Stimulated activated CD8-positive, alpha-beta memory T cell treated with anti-CD3 and anti-CD28 coated beads, Interleukin-12 subunit alpha, Interleukin-12 subunit beta, amount 100 ng/mL, for 4 hours (primary cell): ENCODE data around the gene NELL2.
A peak's percentile ranks its signal among the peaks of the same experiment; 100 is the strongest.
"Not testable (repeated sequence)": the region's sequence is repeated elsewhere in the genome, so short reads cannot be mapped to it uniquely, and the experiment has no call there.

Source experiments
- DNase-seq: peaks from one replicate; pipeline ENCODE4 v3.0.0-alpha.2; 2020; ENCODE audit warnings: low read depth

The NELL2 gene

DNA sequence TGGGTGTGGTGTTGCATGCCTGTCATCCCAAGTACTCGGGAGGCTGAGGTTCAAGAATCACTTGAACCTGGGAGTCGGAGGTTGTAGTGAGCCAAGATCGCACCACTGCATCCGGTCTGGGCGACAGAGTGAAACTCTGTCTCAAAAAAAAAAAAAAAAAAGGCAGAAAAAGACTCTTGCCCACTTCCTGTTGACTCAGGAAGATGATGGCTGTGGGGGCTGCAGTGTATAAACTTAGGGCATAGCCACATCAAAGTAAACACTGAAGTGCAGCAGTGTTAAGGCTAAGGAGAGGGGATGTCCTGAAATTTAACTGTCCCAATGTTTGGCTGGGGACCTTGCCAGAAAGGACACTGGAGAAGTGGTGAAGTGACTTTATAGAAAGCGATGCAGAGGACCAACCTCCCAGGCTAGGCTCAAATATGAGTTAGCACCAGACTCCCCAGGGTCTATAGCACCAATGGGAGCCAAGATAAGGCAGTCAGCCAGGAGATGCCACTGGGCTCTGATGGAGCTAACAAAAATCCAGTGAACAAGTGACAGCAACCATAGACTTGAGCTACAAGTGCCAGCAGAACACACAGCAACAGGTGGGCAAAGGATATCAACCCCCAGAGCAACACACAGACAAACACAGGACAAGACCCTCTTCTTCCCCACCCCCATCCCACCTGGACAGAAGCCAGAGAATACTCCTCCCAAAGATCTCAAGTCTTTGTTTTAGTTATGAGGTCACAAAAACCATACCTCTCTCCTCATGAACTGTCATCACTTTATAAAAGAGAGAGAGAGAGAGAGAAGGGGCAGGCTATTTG lies 28.0 kb downstream of the NELL2 start:
- DNase-seq = peak; percentile 48

DNA sequence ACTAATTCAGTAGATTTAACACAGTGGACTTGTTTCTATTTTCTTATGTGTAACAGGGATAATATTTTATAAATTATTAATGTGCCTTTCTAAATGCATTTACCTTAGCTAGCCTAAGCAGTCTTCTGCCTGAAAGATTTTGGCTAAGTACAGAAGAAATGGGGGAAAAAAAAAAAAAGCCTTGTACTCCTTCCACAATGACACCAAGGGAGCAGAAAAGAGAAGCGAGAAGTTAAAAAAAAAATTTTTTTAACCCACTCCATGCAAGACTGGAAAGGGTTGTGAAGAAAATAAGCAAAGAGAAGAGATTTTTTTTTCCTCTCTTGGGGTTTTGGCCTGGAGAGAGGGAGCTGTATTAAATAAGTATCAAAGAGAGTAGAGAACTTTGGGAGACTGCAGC lies 28.7 kb downstream of the NELL2 start:
- no peak for DNase-seq

DNA sequence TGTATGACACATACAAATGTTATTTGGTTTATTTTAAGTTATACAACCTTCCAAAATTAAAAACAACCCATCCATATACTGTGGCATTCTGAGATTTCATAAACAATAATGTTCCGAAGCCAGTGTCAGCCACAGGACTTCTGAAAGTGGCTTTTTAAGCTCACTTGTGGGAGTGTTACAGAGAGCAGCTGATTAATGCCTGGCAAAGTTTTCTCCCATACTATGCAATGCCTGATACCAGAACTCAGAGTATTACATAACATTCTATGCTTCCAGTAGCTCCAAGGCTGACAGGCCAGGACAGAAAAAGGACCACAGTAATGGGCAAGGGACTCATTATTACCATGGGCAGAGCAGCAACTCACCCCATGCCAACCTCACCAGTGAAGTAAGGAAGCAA lies 29.3 kb downstream of the NELL2 start:
- no peak for DNase-seq

DNA sequence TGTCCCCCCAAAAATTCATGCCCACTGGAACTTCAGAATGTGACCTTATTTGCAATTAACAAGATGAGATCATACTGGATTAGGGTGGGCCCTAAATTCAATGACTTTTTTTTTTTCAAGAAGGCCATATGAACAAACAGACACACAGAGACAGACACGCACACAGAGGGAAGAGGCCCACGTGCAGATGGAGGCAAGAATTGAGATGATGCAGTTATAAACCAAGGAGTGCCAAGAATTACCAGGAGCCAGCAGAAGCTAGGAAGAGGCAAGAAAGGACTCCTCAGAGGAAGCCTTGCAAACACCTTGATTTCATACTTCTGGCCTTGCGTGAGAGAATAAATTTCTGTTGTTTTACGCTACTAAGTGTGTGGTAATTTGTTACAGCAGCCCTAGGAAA lies 33.4 kb downstream of the NELL2 start:
- no peak for DNase-seq

DNA sequence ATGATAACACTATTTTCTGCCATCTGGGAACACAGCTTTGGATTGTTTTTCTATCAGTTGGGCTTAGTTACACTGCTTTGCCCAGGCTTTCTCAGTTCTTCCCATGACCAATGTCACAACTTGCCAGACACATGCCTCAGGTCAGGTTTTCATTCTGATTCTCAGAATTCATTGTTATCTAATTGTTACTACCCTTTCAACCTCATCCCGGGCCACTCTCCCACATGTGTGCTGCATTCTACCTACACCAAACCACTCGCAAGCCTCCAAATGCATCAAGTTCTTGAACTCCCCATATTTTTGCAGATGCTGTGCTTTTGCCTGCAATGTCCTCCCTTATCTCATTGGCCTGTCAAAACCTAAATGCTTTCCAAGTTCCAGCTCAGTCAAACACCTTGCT lies 36.3 kb downstream of the NELL2 start:
- DNase-seq = no peak

DNA sequence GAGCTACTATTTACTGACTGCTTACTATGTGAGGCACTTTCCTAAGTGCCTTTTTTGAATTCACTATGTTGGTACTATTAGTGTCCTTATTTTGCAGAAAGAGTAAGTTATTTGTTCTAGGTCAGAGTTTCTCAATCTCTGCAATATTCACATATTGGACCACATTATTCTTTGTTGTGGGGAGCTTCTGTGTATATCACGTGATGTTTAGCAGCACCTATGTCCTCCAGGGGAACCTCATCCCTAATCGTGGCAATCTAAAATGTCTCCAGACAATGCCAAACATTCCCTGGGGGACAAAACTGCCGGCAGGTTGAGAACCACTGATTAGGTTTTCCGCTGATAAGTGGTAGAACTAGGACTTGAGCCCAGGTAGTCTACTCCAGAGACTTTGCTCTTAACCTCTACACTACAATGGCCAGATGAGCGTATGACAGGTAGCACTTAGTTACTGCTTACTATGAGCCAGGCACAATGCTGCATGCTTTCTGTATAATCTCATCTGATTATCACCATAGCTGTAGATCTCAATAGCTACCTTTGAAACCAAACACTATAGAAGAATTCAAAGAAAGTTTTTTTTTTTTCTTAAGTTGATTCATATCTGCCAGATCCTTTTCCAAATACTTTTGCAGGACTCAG lies 38.9 kb downstream of the NELL2 start:
- no peak for DNase-seq

DNA sequence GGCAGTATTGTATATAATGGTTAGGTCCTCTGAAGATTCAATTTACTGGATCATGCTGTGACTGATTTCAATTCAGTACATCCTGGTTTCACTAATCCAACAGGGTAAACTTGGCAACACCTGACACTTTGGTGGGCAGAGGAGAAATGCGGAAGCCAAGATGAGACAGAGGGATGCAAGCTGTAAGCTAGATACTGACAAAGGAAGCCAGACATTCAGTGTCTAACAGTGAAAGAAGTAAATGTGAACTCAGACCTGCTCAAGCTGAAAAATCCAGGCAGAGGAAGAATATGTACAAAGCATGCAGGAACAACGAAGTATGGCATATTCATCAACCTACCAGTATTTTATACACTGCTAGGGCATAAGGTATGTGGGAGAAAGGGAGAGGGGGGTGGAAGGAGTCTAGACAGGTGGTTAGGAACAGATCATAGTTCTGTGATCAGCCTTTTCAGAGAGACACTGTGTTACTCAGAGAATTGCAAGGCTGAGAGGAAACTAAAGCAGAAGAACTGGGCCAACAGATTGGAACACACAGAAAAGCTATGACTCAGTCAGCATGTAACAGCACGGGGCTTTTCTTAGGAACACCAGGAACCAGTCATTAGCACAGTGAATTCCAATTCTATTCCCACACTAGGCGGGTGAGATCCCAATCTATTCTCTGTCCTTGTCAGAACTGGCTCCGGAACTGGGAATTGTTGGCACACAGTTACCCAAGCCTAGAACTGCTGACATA lies 40.3 kb downstream of the NELL2 start:
- no peak for DNase-seq

DNA sequence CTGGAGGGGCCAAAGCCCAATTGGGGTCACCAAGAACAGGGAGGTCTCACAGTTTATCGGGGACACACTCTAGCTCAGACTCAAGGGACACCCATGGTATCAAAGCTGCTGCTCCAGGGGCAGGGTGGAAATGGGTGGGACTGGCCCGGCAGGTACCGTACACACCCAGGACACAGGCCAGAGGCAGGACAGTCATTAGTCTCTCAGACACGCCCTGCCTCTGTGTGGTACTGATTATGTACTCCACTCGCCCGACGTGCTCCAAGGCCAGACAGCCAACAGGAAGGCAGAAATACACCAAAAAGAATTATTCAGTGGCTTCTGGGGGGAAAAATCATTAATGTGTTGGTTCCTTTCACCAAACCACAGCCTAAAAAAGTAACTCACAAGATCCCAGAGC lies 41.1 kb downstream of the NELL2 start:
- not testable (repeated sequence) for DNase-seq

DNA sequence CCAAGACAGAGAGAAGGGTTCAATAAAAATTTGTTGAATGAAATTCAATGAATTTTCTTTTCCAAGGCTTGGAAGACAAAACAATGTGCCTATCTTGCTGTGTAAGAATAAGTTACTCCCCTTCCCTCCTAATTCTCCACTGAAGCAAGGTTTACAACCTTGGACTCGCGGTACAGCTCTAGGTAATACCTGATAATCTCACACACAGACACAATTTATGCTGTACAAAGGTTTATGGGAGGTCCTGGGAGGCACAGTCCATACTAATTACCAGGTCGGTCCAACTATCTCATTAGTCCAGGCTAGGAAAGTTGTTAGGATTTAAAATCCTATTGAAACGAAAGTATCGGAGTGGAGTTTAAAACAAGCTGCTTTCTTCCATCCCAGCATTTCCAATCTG lies 42.6 kb downstream of the NELL2 start:
- DNase-seq = no peak

DNA sequence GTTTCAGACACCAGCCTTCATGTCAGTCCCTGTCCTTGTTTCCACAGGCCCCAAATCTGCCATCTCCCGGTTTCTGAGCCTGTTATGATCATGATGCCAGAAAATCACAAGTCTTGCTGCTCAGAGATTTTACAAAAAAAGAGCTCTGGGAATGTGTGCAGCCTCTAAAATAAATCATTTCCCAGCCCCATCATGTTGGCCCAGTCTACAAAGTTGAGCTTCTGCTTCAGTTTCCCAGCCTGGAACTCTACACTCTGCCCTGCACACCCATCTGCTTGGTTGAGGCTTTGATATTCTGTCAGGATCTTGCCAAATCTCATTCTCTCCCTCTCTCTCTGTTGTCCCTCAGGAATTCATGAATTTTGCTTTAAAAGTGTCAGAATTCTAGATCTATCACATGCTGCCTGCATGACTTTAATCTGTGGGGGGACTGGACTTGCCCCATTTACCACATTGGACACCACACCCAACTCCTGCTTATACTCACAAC lies 45.5 kb downstream of the NELL2 start:
- no peak for DNase-seq

DNA sequence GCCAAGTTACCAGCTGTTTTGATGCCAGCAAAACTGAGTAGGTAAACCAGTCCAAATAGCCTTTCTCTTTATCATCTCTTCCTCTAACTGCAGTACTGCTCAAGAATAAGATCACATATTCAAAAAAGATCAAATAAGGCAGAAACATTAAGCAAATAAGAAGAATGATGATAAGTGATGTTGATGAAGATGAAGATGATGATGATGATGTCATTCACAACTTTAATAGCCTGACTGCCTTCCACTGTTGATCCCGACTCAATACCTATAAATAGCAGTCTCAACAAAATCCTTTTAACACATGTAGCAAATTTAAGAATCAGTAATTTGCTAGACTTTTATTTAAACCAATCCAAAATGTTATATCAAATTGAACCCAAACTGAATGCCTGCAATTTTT lies 47.1 kb downstream of the NELL2 start:
- DNase-seq = no peak

DNA sequence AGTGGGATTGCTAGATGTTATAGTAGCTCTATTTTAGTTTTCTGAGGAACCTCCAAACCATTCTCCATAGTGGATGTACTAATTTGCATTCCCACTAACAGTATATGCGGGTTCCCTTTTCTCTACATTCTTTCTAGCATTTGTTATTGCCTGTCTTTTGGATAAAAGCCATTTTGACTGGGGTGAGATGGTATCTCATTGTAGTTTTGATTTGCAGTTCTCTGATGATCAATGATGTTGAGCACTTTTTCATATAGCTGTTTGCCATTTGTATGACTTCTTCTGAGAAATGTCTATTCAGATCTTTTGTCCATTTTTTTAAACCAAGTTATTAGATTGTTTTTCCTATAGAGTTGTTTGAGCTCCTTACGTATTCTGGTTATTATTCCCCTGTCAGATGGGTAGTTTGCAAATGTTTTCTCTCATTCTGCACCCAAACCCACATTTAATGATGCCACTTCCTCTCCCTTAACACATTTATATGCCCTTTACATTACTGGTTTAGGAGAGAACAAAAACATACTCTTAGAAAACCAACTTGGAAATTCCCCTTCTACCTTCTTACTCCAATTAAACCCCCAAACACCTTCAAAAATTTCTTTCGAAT lies 48.2 kb downstream of the NELL2 start:
- no peak for DNase-seq

DNA sequence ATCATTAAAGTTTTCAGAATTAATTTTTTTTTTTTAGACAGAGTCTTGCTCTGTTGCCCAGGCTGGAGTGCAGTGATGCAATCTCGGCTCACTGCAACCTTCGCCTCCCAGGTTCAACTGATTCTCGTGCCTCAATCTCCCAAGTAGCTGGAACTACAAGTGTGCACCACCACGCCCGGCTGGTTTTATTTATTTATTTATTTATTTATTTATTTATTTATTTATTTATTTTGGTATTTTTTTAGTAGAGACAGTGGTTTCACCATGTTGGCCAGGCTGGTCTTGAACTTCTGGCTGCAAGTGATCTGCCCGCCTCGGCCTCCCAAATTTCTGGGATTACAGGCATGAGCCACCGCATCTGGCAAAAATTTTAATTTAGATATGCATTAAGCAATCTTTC lies 54.4 kb downstream of the NELL2 start:
- DNase-seq = not testable (repeated sequence)

DNA sequence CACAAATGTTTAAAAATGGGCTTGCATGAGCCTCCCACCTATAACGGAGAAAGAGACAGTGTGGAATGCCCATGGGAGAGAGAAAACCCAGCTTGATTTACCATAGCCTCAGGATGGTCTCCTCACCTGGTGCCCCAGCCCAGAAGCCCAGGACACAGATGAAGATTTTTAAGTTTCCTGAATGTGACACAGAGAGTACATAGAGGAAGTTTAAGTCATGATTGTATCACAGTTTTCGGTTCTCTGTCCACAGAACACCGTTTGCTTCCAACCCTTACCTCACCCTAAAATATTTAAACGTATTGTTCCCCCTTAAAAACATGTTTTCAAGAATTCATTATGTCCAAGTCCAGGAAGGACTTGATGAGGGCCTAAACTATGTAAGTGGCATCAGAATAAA lies 56.2 kb downstream of the NELL2 start:
- no peak for DNase-seq

DNA sequence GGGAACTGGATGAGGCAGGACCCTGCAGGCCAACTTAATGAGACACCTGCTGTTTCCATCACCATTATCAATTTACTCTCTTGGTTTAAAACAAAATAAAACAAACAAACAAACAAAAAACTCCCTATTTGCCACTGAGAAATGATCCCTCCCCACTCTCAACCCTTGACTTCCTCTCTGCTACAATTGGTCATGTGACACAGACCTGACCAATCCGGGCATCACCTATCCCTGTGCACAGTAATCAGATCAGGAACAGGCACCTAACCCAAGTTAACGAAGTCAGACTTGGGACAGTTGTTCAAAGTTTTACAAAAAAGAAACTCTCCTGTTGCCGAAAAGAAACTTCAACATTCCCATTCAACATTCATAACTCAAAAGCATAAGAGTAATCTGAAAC lies 58.4 kb downstream of the NELL2 start:
- DNase-seq = no peak

DNA sequence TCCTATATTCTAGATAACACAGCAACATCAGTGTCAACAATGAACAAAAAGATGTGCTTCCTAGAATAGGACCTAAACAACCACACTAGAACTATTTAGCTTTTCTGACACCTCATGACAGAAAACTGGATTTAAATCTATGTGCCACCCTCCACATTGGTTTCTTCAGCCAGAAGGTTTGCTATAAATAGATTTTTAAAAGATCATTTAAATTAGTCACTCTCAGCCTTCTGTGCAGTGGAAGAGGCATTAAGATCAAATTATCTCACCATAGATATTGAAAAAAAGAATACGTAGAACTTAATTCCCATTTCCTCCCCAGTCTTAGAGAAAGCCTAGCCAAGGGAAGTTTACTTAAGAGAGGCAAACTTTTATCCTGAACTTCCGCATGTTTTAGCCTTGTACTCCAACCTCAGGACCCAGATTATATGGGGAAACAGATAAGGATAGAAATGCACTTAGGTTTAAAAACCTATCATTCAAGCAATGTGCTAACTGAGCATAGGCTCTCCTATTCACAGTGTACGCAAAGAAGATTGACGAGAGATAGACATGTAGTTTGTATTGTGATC lies 59.6 kb downstream of the NELL2 start:
- DNase-seq = no peak

DNA sequence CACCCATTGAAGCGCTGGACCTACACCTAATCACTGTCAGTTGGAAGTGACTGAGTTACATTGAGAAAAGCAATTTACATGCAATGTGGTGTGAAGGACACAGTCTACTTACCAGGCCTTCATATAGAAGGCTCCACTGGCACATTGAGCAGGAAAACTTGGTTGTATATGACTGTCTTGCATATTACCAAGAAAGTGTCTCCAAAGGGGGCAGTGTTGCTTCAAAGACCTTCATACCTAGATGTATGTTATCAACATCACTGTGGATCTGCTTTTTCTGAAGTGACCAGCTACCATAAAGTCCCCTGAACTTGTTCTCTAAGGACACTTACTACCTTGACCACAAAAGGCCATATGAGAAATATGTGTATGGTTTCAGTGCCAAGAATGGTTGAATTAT lies 64.1 kb downstream of the NELL2 start:
- no peak for DNase-seq

DNA sequence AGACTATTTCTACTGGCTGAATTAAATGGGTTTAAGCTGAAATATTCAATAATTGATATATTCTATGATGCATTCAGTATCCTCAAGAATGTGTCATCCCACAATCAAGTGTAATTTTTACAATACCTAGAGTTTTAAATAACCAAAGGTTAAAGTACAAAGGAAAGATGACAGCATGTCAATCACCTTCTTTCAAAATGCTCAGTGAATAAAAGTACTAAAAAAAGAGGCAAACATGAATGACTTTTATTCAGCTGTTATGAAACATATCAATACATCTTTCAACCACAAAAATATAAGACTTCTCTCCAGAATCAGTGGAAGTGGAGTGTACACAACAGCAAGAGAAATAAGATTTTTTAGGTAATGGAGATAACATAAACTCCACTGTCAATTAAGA lies 72.0 kb downstream of the NELL2 start:
- DNase-seq = no peak

DNA sequence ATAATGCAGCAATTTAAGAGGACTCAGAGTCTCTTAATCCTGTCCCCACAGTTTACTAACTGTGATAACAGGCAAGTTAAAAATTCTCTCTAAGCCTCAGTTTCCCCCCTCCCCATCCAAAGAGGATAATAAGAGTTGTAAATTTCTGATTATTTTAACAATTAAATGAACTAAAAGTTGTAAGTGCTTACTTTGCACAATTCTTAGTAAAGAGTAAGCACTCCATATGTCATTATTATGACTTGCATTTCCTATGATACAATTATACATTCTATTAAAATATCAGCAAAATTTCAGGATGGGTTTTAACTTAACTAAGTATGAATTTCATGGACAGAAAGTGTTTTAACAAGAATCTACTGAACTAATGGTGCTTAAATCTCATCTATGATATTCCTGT lies 80.1 kb downstream of the NELL2 start:
- no peak for DNase-seq

DNA sequence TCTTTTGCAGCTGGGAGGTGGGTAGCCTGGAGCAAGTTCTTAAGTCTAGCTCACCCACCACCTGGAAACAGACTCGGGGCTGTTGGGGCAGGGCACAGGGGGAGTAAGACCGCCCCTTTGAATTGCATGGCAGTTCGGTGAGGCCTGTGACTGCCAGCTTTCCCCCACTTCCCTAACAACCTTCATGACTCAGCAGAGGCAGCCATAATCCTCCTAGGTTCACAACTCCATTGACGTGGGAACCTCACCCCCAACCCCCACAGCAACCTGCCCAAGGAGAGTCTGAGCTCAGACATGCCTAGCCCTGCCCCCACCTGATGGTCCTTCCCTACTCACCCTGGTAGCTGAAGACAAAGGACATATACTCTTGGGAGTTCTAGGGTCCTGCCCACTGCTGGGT lies 87.4 kb downstream of the NELL2 start:
- no peak for DNase-seq

DNA sequence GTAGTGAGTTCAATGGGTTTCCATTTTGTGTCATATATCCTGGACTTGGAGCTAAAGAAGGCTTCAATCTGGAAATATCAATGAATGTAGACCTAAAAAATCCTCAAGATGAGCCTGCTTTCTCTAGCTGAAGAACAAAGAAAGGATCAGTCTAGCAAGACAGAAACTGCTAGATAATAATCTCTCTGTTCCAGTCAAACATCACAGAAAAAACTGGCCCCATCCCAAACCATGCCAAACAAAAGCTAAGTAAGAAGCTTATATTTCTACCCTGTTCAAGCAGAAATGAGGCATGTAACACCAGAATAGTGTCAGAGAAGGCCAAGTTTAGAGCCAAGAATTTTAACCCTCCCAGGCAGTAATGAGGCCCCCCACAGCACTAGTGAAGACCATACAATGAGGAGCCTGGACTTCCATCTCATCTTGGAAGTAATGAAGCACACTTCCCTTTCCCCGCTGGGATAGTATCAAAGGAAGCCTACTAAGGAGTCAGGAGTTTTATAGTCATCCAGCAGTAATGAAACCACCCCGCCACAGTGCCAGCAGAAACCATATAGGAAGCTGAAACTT lies 95.8 kb downstream of the NELL2 start:
- DNase-seq = no peak

DNA sequence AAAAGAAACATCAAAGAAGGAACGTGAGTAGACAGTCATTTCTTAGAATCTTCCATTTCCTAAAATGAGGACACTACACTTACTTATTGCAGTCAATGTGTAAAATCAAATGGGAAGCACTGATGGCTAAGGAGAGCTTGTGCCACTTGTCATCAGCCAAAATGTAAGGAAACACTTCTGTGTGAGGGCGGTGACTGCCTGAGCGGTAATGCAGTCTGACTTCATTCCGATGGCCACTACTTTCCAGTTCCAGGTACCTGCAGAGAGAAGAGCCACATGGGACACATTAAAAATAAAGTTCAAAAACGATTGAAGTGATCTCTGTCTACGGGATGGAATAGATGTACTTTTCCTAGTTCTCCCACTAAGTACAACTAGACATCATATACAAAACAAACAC lies 96.3 kb downstream of the NELL2 start:
- no peak for DNase-seq
